HEK293T (cell line): ENCODE measurements around the gene EVI5L.

ENCODE experiments used
- BHLHE40 ChIP-seq: fragments of 450-650 bp; IDR thresholded peaks from 2 replicates; pipeline ENCODE4 v1.6.1; 2016; ENCODE audit warnings: mild to moderate bottlenecking, moderate library complexity, borderline replicate concordance
- ELF4 ChIP-seq: fragments of 450-650 bp; IDR thresholded peaks from 2 replicates; pipeline ENCODE4 v1.6.1; 2017; ENCODE audit warnings: antibody characterized with exemption
- FOXK2 ChIP-seq: fragments of 450-650 bp; IDR thresholded peaks from 2 replicates; pipeline ENCODE4 v1.6.1; 2016; ENCODE audit warnings: mild to moderate bottlenecking
- FOXM1 ChIP-seq: fragments of 450-650 bp; IDR thresholded peaks from 2 replicates; pipeline ENCODE4 v1.6.1; 2017; ENCODE audit warnings: mild to moderate bottlenecking, borderline replicate concordance
- HDGF ChIP-seq: fragments of 450-650 bp; IDR thresholded peaks from 2 replicates; pipeline ENCODE4 v1.6.1; 2017; ENCODE audit warnings: antibody characterized with exemption, borderline replicate concordance
- L3MBTL2 ChIP-seq: fragments of 450-650 bp; conservative IDR thresholded peaks from 2 replicates; pipeline ENCODE4 v1.6.1; 2016; ENCODE audit warnings: mild to moderate bottlenecking
- LEF1 ChIP-seq: fragments of 450-650 bp; IDR thresholded peaks from 2 replicates; pipeline ENCODE4 v1.6.1; 2017; ENCODE audit warnings: mild to moderate bottlenecking, borderline replicate concordance
- NFRKB ChIP-seq: fragments of 450-650 bp; IDR thresholded peaks from 2 replicates; pipeline ENCODE4 v1.6.1; 2016; ENCODE audit warnings: mild to moderate bottlenecking, moderate library complexity
- SP1 ChIP-seq: fragments of 450-650 bp; IDR thresholded peaks from 2 replicates; pipeline ENCODE4 v1.6.1; 2017
- SUZ12 ChIP-seq: fragments of 450-650 bp; IDR thresholded peaks from 2 replicates; pipeline ENCODE4 v1.6.1; 2016; ENCODE audit warnings: mild to moderate bottlenecking
- TARDBP ChIP-seq: fragments of 450-650 bp; IDR thresholded peaks from 2 replicates; pipeline ENCODE4 v1.6.1; 2016
- ZNF384 ChIP-seq: fragments of 450-650 bp; IDR thresholded peaks from 2 replicates; pipeline ENCODE4 v1.6.1; 2016
- TF ChIP-seq, protein P1 (sequence below): fragments of 450-650 bp; IDR thresholded peaks from 2 replicates; pipeline ENCODE4 v1.6.1; 2016

DNA sequence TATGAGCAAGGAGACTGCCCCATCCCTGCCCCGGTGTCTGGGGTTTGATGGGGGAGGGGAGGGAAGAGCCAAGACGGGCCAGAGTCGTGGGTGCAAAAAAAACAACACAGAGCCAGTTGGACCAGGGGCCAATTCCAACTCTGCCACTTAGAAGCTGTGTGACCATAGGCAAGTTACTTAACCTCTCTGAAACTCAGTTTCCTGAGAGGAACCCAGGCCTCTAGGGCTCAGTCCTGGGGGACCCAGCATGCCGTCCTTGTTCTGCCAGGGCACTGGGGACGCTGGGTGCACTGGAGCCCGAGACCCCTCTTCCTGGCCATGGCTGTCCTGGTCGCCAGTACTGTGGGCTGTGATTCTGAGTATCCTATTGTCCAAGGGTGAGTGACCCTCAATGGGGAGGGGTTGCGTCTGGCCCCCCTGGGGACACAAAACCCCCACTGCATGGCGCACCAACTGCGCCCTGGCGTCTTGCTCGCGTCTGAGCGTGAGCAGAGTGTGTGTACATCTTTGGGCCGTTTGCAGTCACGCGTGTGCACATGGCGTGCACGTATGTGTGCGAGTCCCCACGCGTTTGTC is 42.3 kb upstream of the EVI5L start:
- no peak for TF ChIP-seq L3MBTL2
- TF ChIP-seq SP1: no peak
- TF ChIP-seq FOXM1: no peak
- TF ChIP-seq, protein P1, sequence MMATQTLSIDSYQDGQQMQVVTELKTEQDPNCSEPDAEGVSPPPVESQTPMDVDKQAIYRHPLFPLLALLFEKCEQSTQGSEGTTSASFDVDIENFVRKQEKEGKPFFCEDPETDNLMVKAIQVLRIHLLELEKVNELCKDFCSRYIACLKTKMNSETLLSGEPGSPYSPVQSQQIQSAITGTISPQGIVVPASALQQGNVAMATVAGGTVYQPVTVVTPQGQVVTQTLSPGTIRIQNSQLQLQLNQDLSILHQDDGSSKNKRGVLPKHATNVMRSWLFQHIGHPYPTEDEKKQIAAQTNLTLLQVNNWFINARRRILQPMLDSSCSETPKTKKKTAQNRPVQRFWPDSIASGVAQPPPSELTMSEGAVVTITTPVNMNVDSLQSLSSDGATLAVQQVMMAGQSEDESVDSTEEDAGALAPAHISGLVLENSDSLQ: no peak
- no peak for TF ChIP-seq HDGF
- no peak for TF ChIP-seq ELF4
- no peak for TF ChIP-seq LEF1
- TF ChIP-seq FOXK2: no peak
- no peak for TF ChIP-seq SUZ12
- TF ChIP-seq BHLHE40: no peak
- TF ChIP-seq NFRKB: no peak
- no peak for TF ChIP-seq TARDBP
- no peak for TF ChIP-seq ZNF384
